ENCODE data around the gene IL21R.

DNA sequence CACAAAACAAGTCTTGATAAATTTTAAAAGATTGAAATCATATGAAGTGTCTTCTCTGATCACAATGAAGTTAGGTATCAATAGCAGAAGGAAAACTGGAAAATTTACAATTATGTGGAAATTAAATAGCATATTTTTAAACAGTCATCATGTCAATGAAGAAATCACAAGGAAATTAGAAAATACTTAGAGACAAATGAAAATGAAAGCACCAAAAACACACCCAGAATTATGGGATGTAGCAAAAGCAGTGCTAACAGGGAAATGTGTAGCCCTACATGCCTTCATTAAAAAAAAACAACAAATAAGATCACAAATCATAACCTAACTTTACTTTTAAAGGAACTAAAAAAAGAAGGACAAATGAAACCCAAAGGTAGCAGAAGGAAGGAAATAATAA lies 7.5 kb upstream of the IL21R start:
- TF ChIP-seq, protein P1, sequence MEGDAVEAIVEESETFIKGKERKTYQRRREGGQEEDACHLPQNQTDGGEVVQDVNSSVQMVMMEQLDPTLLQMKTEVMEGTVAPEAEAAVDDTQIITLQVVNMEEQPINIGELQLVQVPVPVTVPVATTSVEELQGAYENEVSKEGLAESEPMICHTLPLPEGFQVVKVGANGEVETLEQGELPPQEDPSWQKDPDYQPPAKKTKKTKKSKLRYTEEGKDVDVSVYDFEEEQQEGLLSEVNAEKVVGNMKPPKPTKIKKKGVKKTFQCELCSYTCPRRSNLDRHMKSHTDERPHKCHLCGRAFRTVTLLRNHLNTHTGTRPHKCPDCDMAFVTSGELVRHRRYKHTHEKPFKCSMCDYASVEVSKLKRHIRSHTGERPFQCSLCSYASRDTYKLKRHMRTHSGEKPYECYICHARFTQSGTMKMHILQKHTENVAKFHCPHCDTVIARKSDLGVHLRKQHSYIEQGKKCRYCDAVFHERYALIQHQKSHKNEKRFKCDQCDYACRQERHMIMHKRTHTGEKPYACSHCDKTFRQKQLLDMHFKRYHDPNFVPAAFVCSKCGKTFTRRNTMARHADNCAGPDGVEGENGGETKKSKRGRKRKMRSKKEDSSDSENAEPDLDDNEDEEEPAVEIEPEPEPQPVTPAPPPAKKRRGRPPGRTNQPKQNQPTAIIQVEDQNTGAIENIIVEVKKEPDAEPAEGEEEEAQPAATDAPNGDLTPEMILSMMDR (conservative IDR thresholded peaks at IDR 0.05), result no peak
- TF ChIP-seq ZFX (IDR thresholded peaks at IDR 0.05), result no peak
